Subcutaneous abdominal adipose tissue (tissue), 5 donors: ENCODE data around the gene RPH3AL.

ENCODE experiments used
- H3K27ac ChIP-seq: one replicate; pipeline ENCODE4 v1.7.0; 2013; ENCODE audit warnings: low read depth, mild to moderate bottlenecking, inconsistent platforms, low read length, moderate library complexity
- H3K27me3 ChIP-seq, 5 donors: one replicate each; pipeline ENCODE4 v1.7.0; 2013; ENCODE audit warnings: low read length in 5 of 5, inconsistent platforms in 1 of 5; ENCODE audit not compliant: control insufficient read depth in 5 of 5, insufficient read depth in 4 of 5
- H3K36me3 ChIP-seq, 5 donors: one replicate each; pipeline ENCODE4 v1.7.0; 2013; ENCODE audit warnings: low read length in 5 of 5; ENCODE audit not compliant: control insufficient read depth in 5 of 5, insufficient read depth in 5 of 5
- H3K4me1 ChIP-seq, 5 donors: one replicate each; pipeline ENCODE4 v1.7.0; 2013; ENCODE audit warnings: low read length in 5 of 5, mild to moderate bottlenecking in 3 of 5, moderate library complexity in 1 of 5; ENCODE audit not compliant: control insufficient read depth in 5 of 5, insufficient read depth in 5 of 5
- H3K4me3 ChIP-seq, 5 donors: one replicate each; pipeline ENCODE4 v1.7.0; 2013; ENCODE audit warnings: low read length in 5 of 5, low read depth in 1 of 5
- H3K9ac ChIP-seq, 5 donors: one replicate each; pipeline ENCODE4 v1.7.0; 2013; ENCODE audit warnings: low read length in 5 of 5, mild to moderate bottlenecking in 4 of 5, moderate library complexity in 3 of 5
- H3K9me3 ChIP-seq, 5 donors: one replicate each; pipeline ENCODE4 v1.7.0; 2013; ENCODE audit warnings: low read length in 5 of 5; ENCODE audit not compliant: control insufficient read depth in 5 of 5
- donor health status: healthy.
- donor health status: healthy.
- donor health status: healthy.
- donor health status: healthy.
- donor health status: healthy.

RPH3AL gene

DNA sequence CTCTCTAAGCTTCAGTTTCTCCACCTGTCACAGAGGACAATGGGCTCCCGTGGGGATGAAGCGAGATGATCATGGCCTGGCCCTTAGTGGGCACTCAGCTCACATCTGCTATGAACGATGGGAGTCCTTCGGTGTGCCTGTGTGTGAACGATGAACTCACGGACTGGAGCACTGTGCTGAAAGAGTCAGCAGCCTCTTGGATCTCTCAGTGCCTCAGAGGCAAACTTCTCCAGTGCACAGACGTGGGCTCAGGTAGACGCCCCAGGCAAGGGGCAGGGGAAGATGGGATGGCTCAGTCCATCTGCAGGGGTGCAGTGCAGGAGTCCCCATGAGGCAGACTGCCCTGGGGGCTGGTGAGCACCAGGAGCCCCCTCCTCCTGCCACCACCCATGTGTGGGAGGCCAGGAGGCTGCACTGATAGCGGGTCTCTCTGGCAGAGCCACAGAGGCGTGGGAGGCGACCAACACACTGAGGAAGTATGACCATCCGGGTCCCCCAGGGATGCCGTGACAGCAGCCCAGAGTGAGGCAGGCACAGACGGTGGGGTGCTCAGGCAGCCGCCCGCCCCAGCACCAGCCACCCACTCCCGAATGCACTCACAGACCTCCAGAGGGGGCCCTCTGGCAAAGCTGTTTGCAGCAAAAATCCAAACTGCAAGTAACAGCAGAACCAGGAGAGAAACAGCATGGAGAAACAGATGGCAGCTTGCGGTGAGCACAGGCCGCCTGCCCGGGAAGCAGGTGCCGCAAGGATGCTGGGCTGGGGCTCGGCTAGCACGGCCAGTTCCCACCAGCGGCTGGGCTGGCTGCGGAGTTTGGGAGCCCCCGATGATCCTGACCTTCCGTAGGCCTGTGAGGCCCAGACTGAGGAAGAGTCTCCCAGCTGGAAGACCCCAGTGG, 82.7 kb downstream of the RPH3AL start:
- H3K9me3 ChIP-seq, result no peaks in the 10 kb centered on the region
- H3K4me3 ChIP-seq, result no peak overlapping the region
- H3K27me3 ChIP-seq, result no peaks in the 10 kb centered on the region
- H3K36me3 ChIP-seq, result peaks cover 0 to 19% (median 4%) of the 10 kb centered on the region in 5 donors
- H3K4me1 ChIP-seq, result peaks cover 3 to 29% (median 7%) of the 10 kb centered on the region in 5 donors
- no peak overlapping the region for H3K27ac ChIP-seq
- no peak overlapping the region for H3K9ac ChIP-seq

DNA sequence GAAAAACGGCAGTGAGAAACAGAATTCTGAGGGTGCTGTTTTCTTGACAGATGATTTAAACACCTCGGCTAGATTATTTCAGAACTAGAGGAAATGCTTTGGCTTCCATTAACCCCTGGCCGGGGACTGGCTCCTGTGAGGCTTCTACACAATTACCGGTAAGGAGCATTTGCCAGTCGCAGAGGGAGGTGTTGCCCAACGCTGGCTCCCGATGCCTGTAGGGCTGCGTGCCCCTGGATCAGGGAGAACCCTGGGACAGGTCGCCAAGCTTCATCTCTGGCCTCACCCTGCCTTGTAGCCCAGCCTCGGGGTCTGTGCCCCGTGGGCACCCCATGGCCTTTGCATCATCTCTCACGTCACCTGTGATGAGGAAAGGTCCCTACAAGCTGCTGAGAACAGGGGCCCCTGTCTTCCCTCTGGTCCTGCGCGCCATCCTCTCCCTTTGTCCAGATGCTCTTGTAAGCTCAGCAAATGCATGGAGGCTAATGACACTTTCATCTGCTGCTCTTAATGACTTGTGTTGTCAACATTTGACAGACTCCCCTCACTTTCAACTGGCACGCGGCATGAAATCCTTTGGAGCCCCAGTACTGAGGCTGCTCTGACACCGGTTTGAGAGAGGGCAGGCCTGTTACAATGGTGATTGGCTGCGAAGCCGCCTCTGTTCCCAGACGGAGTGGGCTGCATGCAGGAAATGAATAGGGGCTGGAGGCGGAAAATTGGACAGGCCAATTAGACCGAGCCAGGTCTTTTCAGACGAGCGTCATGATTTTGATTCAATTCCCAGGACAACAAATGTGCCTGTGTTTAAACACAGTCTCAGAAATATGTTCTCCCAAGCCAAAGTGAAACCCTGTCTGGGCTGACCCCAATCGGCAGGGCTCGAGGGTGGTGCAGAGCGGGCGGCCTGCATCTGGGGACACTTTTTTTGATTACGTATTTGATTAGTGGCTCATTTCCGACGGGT, 85.6 kb downstream of the RPH3AL start:
- no peaks in the 10 kb centered on the region for H3K9me3 ChIP-seq
- peaks cover 3 to 29% (median 7%) of the 10 kb centered on the region in 5 donors for H3K4me1 ChIP-seq
- H3K36me3 ChIP-seq, result peaks cover 0 to 28% (median 12%) of the 10 kb centered on the region in 5 donors
- peak overlapping the region in 2 of 5 donors; percentile 10 to 28 for H3K9ac ChIP-seq
- peak overlapping the region; percentile 54 for H3K27ac ChIP-seq
- no peaks in the 10 kb centered on the region for H3K27me3 ChIP-seq
- H3K4me3 ChIP-seq, result peak overlapping the region in 2 of 5 donors; percentile 1 to 17

DNA sequence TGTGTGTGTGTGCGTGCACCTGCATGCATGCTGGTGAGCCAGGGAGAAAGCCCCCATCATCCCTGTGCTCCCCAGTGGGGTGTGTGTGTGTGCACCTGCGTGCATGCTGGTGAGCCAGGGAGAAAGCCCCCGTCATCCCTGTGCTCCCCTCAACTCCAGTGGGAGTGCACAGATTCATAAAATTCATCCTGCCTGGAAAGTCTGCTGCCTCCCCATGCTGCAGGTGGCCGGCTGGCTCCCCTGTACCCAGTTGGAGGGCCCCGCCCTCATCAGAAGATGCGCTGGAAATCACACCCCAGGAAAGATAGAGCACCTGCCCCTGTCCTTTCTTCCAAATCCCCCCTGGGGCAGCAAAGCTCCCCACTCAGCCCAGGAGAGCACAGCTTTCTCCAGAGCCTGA, 86.4 kb downstream of the RPH3AL start:
- H3K9me3 ChIP-seq, result no peaks in the 10 kb centered on the region
- H3K36me3 ChIP-seq, result peaks cover 0 to 28% (median 12%) of the 10 kb centered on the region in 5 donors
- H3K9ac ChIP-seq, result peak overlapping the region in 1 of 5 donors; percentile 25
- peak overlapping the region; percentile 54 for H3K27ac ChIP-seq
- H3K4me3 ChIP-seq, result no peak overlapping the region
- no peaks in the 10 kb centered on the region for H3K27me3 ChIP-seq
- H3K4me1 ChIP-seq, result peaks cover 3 to 32% (median 7%) of the 10 kb centered on the region in 5 donors

DNA sequence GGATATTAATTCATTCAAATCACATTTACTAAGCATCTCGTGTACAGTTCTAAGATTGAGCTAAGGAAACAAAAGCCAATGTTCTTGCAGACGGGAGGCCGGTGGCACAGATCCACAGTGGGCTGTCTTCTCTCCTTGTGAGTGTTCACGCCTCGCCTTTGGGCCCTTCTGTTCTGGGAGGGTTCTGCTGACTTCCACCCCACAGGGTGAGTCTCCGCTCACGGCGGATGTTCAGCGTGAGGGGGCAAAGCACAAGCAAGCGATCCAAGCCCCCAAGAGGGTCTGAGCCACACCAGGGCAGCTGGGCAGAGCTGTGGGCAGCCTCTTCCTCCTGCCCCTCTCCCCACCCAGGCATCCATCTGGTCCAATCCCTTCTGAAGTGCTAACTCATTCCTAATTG, 86.9 kb downstream of the RPH3AL start:
- Histone ChIP-seq H3K4me3 (no peak overlapping the region), H3K27ac (peak overlapping the region; percentile 54), H3K9ac (no peak overlapping the region), H3K9me3 (no peaks in the 10 kb centered on the region), H3K36me3 (peaks cover 0 to 33% (median 12%) of the 10 kb centered on the region in 5 donors), H3K27me3 (no peaks in the 10 kb centered on the region), H3K4me1 (peaks cover 3 to 37% (median 11%) of the 10 kb centered on the region in 5 donors)

DNA sequence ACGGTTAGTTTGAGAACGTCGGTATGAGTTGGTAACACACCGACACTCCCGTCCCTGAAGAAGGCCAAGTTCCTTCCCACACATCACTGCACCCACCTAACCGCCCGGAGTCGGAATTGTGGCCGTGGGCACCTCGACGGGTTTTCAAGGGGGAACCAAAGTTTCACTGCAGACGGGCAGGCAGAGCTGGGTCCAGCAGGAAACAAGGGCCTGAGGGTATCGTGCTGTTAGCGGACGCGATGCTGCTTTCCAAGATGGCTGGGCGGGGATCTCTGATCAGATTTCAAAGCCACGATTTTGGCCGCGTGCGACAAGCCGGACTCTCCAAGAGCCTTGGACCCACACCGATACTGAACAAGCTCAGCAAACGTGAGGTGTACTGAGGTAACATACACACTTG, 88.8 kb downstream of the RPH3AL start:
- Histone ChIP-seq H3K9ac (no peak overlapping the region), H3K4me3 (no peak overlapping the region), H3K9me3 (no peaks in the 10 kb centered on the region), H3K27me3 (no peaks in the 10 kb centered on the region), H3K27ac (no peak overlapping the region), H3K4me1 (peaks cover 3 to 56% (median 18%) of the 10 kb centered on the region in 5 donors), H3K36me3 (peaks cover 0 to 23% (median 7%) of the 10 kb centered on the region in 5 donors)

DNA sequence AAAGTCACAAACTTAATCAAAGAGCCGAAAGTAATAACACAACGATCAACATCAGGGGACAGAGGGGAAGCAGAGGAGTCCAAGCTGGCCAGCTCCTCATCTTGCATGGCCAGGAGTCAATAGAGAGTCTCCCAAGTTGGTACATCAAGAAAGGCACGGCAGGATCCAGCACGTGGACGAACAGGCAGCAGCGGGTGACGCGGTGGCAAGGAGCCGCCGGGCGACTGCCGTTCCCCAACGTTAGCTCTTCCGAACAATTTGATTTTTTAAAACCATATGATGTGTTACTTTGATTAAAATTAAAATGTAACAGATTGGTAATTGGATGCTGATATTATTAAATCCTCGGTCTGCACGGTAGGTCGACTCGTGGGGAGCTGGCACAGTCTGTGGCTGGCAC, 89.3 kb downstream of the RPH3AL start:
- Histone ChIP-seq H3K36me3 (peaks cover 0 to 23% (median 7%) of the 10 kb centered on the region in 5 donors), H3K4me3 (no peak overlapping the region), H3K27me3 (no peaks in the 10 kb centered on the region), H3K9me3 (no peaks in the 10 kb centered on the region), H3K9ac (no peak overlapping the region), H3K4me1 (peaks cover 3 to 61% (median 23%) of the 10 kb centered on the region in 5 donors), H3K27ac (no peak overlapping the region)

DNA sequence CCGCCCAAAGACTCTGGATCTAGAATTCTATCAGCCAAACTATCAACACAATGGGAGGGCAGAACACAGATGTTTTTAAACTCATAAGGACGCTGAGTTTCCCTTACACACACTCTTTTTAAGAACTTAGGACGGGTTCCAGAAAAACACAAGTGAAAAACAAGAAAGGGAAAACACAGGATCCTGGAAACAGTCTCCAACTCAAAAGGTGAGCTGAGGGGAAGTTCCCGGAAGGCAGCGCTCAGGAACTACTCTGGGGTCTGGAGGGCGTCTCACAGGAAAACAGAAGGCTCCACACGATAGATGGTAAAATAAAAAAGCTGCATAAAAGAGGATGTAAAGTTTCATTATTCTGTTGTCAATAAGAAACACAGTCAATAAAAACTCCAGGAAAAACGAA, 91.0 kb downstream of the RPH3AL start:
- Histone ChIP-seq H3K27ac (peak overlapping the region; percentile 31), H3K4me3 (no peak overlapping the region), H3K4me1 (peaks cover 0 to 53% (median 25%) of the 10 kb centered on the region in 5 donors), H3K36me3 (peaks cover 0 to 23% (median 7%) of the 10 kb centered on the region in 5 donors), H3K9me3 (no peaks in the 10 kb centered on the region), H3K9ac (no peak overlapping the region), H3K27me3 (no peaks in the 10 kb centered on the region)

DNA sequence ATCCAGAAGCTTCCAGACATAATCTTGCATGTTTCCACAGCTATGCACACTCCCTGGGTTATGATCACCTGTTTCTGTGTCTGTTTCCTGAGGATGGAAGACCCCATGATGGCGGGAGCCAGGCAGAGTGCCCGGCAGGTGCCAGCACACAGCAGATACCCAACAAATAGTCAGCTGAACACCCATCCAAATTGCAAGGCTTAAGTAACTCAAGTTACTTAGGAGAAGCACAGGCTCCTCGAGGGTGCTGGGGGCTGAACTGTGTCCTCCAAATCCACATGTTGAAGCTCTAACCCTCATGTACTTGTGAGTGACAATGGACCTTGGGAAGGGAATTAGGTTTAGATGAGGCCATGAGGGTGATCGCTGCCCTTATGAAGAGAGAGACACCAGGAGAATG, 91.7 kb downstream of the RPH3AL start:
- Histone ChIP-seq H3K4me3 (no peak overlapping the region), H3K27me3 (no peaks in the 10 kb centered on the region), H3K4me1 (peaks cover 0 to 46% (median 20%) of the 10 kb centered on the region in 5 donors), H3K36me3 (peaks cover 0 to 23% (median 7%) of the 10 kb centered on the region in 5 donors), H3K9me3 (no peaks in the 10 kb centered on the region), H3K9ac (no peak overlapping the region), H3K27ac (peak overlapping the region; percentile 31)

DNA sequence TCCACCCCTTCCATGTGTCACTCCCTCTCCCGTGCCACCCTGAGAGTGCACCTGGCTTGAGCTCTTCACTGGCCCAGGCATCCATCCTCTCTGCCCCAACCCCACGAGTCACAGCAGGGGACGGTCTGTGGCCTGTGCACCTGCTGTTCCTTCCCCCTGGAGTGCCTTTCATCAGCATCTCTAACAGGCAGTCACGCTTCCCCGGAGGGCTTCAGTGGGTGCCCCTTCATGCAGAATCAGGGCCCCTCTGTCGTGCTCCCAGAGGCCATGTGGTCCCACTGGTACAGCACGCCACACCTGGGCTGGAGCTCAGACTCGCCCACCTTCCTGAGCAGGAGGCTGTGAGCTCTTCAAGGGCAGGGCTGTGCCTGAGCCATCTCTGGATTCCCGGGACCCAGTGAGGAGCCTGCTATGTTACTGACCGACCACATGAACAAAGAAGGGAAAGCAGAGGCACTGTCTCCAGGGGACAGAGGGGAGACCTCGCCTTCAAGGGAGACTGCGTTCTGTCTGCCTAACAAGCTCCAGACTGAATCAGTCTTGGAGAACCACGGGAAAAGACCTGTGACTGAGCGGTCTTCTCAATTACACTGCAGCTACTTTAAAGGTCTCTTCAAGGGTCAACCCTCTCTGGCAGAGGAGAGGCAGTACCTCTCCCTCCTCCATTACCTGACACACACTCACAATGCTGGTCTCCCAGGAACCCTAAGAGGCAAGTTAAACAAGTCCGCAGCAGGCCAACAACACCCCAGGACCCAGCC, 92.4 kb downstream of the RPH3AL start:
- H3K4me3 ChIP-seq, result peak overlapping the region in 1 of 5 donors; percentile 39
- H3K27me3 ChIP-seq, result no peaks in the 10 kb centered on the region
- H3K9me3 ChIP-seq, result no peaks in the 10 kb centered on the region
- peak overlapping the region; percentile 10 for H3K27ac ChIP-seq
- peaks cover 0 to 38% (median 18%) of the 10 kb centered on the region in 5 donors for H3K4me1 ChIP-seq
- peak overlapping the region in 1 of 5 donors; percentile 1 for H3K9ac ChIP-seq
- H3K36me3 ChIP-seq, result peaks cover 0 to 23% (median 7%) of the 10 kb centered on the region in 5 donors
